RWPE1 (cell line): Measurements from ENCODE around the gene RETREG2.

Experiments
- CTCF ChIA-PET: fragments of 350-600 bp; sonication (Branson Sonifier 250); formaldehyde crosslinking; extraction: SDS; loops from one replicate; lab custom pipeline; 2021; lab: Yijun Ruan, JAX
- POLR2A ChIA-PET: fragments of 400-600 bp; formaldehyde crosslinking; extraction: SDS; loops from one replicate; lab custom pipeline; 2020; ENCODE audit warnings: antibody characterized with exemption; ENCODE audit not compliant: low non-redundant PET; lab: Yijun Ruan, JAX
- DNase-seq: peaks from one replicate; pipeline ENCODE4 v3.0.0; 2012; ENCODE audit warnings: low spot score
- H3K27ac ChIP-seq: fragments of 450-650 bp; 2 replicates; pipeline ENCODE4 v1.5.1; 2017
- CTCF ChIP-seq: fragments of 450-650 bp; conservative IDR thresholded peaks from 2 replicates; pipeline ENCODE4 v1.5.1; 2017; ENCODE audit warnings: low read depth, mild to moderate bottlenecking

RETREG2 gene

GRCh38 chr2:219210886-219211362 lies 32.8 kb downstream of the RETREG2 start:
- CTCF ChIA-PET = interaction anchor here (0.6 kb wide), 1 partner anchor 84 kb away, joined by 3 read pairs; no protein-coding TSS in a partner anchor
- H3K27ac ChIP-seq = peak overlapping the region; percentile 93
- no peak for TF ChIP-seq CTCF
- POLR2A ChIA-PET = no interaction called here
- no peak for DNase-seq

DNA sequence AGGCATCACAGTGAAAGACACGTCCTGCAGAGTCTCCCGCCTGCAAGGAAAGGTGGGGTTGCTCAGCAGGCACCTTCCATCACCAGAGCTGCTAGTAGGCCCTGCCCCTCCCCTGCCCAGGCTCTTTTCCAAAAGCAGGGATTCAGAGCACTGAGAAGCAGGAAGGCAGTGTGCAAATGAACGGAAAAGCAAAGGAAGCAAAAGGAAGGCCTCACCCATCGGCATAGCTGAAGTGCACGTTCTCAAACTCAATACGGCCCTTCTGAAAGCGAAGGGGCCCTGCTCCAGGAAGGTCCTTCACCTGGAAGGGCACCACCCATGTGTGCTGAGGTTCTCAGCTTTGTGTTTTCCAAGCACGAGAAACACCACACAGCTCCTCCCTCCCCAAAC lies 34.9 kb downstream of the RETREG2 start:
- no peak for DNase-seq
- POLR2A ChIA-PET = no interaction called here
- CTCF ChIA-PET = interaction anchor here (0.6 kb wide), 1 partner anchor 909 kb away, joined by 3 read pairs; no protein-coding TSS in a partner anchor
- TF ChIP-seq CTCF = no peak
- H3K27ac ChIP-seq = peak overlapping the region; percentile 93

- DNase-seq = no peak
- TF ChIP-seq CTCF = no peak
- ChIA-PET POLR2A (no interaction called here), CTCF (no interaction called here)
- peak overlapping the region; percentile 93 for H3K27ac ChIP-seq
Observed at GRCh38 chr2:219213486-219214071, 35.5 kb downstream of the RETREG2 start.

GRCh38 chr2:219214141-219214540 lies 36.1 kb downstream of the RETREG2 start:
- H3K27ac ChIP-seq = peak overlapping the region; percentile 93
- CTCF ChIA-PET = no interaction called here
- POLR2A ChIA-PET = no interaction called here
- TF ChIP-seq CTCF = no peak
- DNase-seq = no peak

DNA sequence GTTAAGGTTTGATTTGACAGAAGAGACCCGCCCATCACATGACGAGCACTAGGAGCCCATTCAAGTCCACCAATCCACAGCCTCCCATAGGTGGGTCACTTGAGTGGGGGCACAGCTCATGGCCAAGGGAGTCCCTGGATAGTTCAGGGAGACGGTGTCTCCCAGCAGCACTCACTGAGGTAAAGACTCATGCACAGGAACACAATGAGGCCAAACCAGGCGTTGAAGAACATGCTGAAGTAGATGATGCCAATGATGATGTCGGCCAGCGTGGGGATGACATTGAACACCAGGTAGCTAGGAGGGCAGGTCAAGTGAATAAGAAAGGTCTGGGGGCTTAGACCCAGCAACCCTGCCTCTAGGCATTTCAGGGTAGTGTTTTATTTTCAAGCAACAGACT lies 36.7 kb downstream of the RETREG2 start:
- DNase-seq = no peak
- POLR2A ChIA-PET = no interaction called here
- H3K27ac ChIP-seq = peak overlapping the region; percentile 93; the same call in 1 of the 2 replicates
- TF ChIP-seq CTCF = no peak
- CTCF ChIA-PET = no interaction called here

GRCh38 chr2:219215871-219216534 lies 37.9 kb downstream of the RETREG2 start:
- H3K27ac ChIP-seq = peak overlapping the region; percentile 99
- TF ChIP-seq CTCF = no peak
- no peak for DNase-seq
- POLR2A ChIA-PET = no interaction called here
- CTCF ChIA-PET = interaction anchor here (0.7 kb wide), 1 partner anchor 14 kb away, joined by 3 read pairs; the partner anchor contains the start of gene ANKZF1
